LNCAP (cell line): ENCODE measurements around the gene CACHD1.
A peak's percentile ranks its signal among the peaks of the same experiment; 100 is the strongest.

Source experiments
- TF ChIP-seq, protein P1 (sequence below): fragments of 450-650 bp; IDR thresholded peaks from 2 replicates; pipeline ENCODE4 v1.5.1; 2017; ENCODE audit warnings: mild to moderate bottlenecking

Gene CACHD1

DNA sequence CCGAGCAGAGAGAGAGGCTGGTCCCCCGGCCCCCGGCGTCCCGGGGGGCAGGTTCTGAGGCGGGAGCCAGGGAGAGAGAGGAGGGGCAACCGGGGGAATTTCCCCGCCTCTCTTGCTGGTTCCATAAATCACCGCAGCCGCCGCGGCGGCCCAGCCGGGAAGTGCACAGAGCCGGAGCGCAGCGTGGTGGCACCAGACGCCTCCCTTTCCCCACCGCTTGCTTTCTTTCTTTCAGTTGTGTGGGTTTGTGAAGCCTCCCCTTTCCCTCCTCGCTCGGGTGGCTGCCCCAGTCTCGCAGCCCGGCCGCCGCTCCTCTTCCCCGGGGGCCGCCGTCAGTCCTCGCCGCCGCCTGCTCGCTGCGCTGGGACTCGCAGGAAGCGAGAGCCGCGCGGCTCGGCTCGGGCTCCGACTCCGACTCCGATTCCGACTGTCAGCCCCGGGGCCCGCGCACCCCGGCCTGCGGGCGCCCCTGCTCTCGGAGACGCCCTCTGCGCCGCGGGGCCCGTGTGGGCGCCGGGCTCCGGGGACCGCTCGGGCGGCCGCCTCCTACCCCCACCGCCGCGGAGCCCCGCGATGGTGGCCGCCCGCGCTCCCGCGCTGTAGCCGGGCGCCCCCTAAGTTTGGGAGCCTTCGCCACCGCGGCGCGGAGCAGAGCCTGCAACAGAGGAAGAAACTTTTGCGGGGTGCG, at the start of gene CACHD1:
Gene CACHD1 (plus strand): TSS at position 153 of the 688 bp plus-strand sequence. CDS start 616 bp downstream, outside the sequence.
- TF ChIP-seq, protein P1, sequence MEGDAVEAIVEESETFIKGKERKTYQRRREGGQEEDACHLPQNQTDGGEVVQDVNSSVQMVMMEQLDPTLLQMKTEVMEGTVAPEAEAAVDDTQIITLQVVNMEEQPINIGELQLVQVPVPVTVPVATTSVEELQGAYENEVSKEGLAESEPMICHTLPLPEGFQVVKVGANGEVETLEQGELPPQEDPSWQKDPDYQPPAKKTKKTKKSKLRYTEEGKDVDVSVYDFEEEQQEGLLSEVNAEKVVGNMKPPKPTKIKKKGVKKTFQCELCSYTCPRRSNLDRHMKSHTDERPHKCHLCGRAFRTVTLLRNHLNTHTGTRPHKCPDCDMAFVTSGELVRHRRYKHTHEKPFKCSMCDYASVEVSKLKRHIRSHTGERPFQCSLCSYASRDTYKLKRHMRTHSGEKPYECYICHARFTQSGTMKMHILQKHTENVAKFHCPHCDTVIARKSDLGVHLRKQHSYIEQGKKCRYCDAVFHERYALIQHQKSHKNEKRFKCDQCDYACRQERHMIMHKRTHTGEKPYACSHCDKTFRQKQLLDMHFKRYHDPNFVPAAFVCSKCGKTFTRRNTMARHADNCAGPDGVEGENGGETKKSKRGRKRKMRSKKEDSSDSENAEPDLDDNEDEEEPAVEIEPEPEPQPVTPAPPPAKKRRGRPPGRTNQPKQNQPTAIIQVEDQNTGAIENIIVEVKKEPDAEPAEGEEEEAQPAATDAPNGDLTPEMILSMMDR = peak; percentile 26; the same call in 1 of the 2 replicates

DNA sequence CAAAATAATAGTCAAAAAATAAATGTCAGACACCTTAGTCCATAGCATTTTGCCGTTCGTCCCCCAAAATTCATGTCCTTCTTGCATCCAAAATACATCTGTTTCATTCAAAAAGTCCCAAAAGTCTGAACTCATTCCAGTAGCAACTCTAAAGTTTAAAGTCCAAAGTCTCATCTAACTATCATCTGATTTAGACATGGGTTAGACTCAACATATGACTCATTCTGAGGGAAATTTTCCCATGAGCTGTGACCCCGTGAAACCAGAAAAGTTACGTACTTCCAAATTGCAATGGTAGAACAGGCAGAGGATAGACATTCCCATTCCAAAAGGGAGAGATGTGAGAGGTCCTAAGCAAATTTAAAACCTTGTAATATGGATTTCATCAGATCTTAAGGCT, 48.6 kb upstream of the CACHD1 start:
- TF ChIP-seq, protein P1 = no peak

DNA sequence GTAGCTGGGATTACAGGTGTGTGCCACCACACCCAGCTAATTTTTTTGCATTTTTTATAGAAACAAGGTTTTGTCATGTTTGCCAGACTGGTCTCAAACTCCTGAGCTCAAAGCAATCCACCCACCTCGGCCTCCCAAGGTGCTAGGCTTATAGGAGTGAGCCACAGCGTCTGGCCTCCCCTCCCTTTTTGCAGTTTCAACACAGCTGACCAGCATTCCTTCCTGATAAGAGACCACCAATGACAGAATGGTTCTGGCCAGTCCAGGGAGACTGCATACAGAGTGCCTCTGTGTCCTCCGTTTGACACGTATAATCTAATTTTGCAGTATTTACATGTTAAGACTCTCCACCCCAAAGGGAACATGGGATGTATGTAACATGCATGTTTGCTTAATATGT, 46.4 kb upstream of the CACHD1 start:
- TF ChIP-seq, protein P1 = no peak

DNA sequence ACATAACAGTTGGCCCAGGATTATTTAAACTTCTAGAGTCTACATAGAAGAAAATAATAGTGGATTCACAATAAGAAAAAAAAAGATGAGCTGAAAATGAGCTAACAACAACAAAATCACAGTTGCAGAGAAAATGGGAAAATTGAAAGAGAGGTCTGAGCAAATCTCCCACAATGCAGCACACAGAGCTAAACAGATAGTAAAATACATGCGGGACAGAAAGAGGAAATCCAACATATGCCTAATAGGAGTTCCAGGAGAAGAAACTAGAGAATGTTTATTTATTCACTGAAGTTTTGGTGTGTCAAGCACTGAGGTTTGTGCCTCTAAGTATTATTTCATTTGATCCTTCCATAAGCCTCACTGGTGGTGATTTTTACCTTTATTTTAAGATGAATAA, 45.5 kb upstream of the CACHD1 start:
- TF ChIP-seq, protein P1 = no peak

DNA sequence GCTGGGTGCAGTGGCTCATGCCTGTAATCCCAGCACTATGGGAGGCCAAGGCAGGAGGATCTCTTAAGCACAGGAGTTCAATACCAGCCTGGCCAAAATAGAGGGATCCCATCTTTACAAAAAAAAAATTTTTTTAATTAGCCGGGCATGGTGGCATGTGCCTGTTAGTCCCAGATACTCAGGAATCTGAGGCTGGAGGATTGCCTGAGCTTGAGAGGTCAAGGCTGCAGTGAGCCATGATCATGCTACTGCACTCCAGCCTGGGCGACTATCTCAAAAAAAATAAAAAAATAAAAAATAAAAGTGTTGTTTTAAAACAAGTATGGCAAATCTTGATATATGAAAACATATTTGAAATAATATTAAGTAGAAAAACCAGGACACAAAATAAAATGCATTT, 44.4 kb upstream of the CACHD1 start:
- TF ChIP-seq, protein P1 = no peak

DNA sequence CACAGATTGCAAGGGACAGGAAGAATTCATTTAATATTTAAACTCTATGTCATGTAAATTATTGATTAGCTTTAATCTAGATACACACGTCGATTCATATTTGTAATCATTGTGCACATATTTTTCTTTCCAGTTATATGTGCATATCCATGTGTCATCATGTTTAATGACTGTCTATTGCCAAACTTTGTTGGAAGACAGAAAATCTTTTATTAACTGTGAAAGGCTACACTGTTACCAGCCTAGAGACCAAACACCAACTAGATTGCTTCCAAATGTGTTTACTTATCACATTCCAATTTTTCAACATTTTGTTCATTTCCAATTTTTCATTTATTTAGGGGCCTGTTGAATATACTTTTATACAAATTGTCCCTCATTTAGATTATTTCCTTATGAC, 43.2 kb upstream of the CACHD1 start:
- TF ChIP-seq, protein P1 = no peak

DNA sequence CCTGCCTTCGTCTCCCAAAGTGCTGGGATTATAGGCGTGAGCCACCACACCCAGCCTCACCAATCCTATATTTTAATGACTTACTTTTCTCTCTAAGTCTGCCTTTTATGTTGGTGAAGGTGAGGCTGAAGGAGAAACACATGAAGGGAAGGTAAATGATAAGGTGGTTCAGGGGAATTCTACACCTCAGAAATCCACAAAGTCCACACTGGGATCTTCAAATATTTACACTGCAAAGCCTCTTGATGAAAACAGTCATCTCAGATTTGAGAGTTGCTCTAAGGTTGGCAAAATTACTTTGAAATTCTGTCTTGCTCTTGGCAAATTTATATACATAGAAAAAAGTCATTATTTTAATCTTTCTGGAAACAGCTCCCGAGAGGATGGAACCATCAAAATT, 42.0 kb upstream of the CACHD1 start:
- TF ChIP-seq, protein P1 = no peak

DNA sequence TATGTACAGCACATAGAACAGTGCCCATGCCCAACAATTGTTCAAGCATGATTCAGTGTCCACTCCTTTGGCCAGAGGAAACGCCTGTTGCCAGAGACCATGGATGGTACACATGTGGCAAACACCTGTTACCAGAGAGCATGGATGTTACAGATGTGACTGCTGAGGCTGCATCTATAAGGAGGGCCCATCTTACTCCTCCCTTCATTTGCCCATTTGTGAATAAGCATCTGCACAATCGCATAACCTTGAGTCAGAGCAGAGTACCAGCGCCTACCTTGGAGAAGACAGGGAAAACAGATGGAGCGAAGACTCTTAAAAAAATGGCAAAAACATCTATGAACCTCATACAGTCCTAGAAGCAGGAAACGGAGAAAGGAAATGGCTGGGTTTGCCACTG, 36.6 kb upstream of the CACHD1 start:
- TF ChIP-seq, protein P1 = no peak
